Activated CD8-positive, alpha-beta memory T cell treated with anti-CD3 and anti-CD28 coated beads for 4 hours (primary cell): Measurements from ENCODE around the gene HPSE2.
A peak's percentile ranks its signal among the peaks of the same experiment; 100 is the strongest.

Experiments used
- DNase-seq, 2 donors: peaks; one replicate each; pipeline ENCODE4 v3.0.0-alpha.2; 2020; ENCODE audit warnings: low read depth in 2 of 2

Gene HPSE2

DNA sequence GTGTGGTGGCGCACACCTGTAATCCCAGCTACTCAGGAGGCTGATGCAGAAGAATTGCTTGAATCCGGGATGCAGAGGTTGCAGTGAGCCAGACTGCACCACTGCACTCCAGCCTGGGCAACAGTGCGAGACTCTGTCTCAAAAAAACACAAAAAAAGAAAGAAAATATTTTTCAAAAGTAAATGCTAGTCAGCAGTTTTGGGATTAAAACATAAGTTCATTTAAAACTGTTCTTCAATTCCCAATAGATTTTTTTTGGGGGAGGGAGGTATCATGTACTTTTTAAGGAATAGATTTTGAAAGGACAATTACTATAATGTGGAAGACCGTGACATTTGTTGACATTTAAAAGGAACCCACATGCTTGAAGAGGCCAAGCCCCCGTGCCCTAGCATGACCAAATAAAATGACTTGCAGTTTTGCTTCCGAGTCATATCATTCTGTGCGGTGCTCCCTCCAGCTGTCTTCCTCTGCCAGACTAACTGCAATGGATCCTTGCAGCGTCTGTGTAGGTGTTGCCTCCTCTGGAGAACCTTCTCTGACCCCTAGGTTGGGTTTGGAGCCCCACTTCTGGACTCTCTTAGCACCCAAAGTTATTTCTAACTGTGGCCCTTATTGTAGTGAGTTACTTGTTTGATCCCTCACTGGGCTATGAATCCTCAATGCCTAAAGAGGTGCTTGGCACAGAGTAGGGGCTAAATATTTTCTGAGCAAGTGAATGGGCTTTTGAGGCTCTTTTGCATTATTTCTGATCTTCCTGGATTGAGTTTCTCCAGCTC lies 771.5 kb downstream of the HPSE2 start:
- no peak for DNase-seq

DNA sequence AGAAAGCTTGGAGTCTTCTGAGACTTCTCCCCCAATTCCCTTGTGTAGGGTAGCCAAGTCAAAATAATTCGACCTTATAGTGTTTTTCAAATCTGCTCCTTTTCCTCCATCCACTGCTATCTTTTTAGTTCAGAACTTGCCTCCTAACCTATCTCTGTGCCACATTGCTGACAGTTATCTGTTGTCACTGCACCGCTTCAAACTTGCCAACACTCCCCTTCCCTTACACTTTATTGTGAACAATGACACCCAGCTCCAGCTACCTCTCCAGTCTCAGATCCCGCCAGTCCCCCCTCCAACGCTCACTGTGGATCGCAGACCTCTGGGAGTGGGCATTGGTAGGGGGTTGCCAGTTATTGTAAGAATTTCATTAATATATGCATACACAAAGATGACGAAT lies 772.6 kb downstream of the HPSE2 start:
- DNase-seq, result no peak

- no peak for DNase-seq
Observed at GRCh38 chr10:98461500-98461842, 774.2 kb downstream of the HPSE2 start.

DNA sequence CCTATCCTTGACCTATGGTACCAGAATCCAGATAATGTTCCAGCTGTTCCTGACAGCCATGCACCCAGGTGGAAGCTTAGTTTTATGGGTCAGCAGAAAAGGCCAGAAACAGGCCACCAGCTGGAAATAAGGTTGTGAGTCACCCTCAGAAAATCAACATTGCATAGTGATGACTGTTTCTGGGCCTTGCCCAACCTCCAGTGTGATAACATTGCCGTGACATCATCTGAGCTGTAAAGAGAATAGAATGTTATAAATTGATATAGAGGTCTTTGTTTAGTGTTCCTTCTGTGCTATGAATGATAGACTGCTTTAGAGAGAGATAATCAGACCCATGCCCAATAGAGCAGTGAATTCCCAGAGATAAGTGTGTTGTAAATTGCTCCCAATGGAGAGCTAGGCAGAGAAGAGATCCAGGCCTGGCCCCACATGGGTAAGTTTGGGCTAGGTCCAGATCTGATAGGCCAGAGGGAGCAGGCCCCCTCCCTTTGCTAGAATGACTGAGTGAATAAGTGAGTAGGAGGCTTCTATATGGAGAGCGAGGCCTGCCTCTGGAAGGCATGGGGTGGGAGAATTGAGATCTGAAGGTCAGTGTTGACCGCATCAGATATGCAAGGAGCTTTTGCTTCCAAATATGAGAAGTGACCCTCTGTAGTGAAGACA lies 774.7 kb downstream of the HPSE2 start:
- DNase-seq, result no peak

GRCh38 chr10:98458809-98459784 lies 776.6 kb downstream of the HPSE2 start:
- no peak for DNase-seq

DNA sequence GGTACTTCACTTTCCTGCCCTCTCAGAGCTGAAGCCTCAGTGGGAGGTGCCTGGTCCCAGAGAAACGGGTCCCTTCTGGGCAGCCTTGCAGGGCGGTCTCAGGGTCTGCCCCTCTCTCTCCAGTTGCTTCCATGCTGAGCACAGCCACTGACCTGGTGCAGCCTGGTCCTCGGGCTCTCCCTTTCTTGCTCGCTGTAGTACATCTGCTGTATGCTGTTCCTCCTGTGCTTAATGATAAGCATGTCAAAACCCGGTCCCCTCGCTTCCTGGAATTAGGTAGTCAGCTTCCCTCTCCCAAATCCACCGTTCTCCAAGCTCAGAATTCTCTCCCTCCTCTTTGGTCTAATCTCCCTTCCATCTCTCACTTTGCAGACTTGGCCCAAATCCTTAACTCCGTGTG lies 777.9 kb downstream of the HPSE2 start:
- DNase-seq, result no peak

GRCh38 chr10:98456686-98457482 lies 778.8 kb downstream of the HPSE2 start:
- DNase-seq, result no peak

- no peak for DNase-seq
Observed at GRCh38 chr10:98456043-98456570, 779.5 kb downstream of the HPSE2 start.

DNA sequence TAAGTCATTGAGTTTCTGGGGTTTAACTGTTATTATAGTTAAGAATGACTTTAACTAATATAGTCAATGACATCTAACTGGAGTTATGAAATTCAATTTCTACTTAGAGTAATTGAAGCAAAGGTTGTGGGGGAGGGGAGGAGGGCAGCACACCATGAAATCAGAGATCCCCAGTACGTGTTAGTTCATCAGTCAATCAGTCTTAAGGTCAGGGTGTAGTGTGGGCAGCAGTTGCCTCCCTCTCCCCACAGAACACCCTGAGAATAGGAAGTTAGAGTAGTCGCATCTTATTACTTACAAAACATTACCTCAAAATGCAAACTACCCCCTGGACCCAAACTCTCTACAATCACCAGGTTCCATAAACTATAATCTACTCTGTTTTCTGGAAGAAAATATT lies 781.9 kb downstream of the HPSE2 start:
- DNase-seq, result no peak

GRCh38 chr10:98450618-98451017 lies 785.0 kb downstream of the HPSE2 start:
- no peak for DNase-seq

DNA sequence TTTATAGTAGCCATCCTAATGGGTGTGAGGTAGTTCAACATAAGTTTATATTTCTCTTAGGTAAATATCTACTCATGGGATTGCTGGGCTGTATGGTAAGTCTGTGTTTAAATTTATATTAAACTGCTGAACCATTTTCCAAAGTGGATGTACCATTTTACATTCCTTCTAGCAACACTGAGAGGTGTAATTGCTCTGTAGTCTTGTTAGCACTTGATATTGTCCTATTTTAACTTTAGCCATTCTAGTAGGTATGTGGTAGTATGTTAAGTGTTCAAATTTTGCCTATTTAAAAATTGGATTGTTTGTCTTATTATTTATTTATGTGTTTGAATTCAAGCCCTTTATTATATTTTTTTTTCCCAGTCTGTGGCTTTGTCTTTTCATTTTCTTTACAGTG lies 786.4 kb downstream of the HPSE2 start:
- no peak for DNase-seq

DNA sequence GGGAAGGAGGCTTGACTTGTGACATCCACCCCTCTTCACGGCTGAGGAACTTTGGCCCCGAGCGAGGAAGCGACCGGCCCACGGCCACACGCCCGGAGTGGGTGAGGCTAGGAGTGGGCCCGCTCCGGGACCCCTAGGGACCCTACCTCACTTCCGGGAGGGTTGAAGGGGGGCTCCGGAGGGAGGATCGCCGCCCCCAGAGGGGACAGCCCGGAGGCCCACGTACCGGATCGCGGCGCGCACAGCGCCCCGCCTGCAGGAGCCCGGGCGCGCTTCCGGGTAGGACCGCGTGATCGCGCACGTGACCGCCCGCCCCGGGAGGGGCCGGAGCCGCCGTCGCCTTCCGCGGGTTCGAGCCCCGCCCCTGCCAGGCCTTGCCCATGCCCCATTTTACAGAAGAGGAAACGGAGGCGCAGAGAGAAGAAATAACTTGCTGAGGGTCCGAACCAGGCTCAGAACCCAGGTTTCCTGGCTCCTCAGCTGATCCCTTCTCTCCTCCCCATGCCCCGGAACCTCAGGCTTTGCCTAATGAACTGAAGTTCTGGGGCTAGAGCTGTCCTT lies 788.9 kb downstream of the HPSE2 start, which contains the start of gene HPS1:
TSS of gene HPS1 (minus strand) at position 275 of the 561 bp plus-strand sequence. CDS start 3,695 bp downstream, outside the sequence.
- peak; percentile 59 to 70 for DNase-seq

DNA sequence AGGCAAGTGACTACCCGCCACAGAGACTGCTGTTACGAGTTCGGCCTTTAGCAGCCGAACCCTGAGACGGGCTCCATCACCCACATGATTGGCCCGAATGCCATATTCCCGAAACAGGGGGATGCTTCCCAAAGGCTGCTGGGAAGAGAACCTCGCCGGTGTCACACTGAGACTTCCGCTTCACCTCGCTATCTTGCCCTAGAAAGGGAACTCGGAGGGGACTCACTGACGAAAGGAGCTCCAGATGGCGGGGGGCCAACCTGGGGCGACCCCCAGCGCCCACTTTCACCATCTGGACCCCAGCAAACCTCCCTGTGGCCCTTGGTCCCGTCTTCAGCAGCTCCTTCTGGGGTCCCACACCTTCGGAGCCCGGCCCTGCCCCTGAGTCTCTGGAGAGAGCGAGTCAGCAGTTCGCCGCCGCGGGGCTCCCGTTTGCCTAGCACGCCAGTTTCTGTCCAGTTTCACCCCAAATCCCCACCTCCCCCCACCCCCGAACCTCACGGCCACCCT lies 789.4 kb downstream of the HPSE2 start:
- peak in 1 of 2 donors; percentile 3 for DNase-seq

DNA sequence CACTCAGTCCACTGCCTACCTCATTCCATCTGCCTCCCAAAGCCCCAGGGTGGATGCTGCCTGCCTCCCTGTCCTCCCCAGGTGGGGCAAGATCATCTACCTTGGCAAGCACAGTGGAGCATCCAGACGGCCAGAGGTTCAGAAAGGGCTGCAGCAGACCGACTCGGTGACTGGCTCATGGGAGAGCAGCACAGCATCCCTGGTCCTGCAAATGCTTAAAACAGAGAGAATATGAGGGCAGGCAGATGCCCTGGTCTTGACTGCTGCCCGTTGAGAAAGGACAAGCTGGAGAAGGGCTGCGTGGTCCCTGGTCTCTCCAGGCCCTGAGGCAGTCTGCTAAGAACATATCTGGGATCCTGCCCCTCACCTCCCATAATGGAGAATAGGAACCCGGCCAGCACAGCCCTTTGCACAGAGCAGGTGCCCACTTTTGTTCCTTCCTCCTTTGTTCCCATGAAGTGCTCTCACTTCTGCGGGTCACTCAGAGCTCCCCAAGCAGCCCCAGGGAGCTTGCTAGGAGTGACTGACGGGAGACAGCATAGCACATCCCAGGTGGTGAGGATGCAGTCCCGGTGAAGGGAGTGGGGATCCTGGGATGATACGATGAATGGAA lies 790.3 kb downstream of the HPSE2 start:
- DNase-seq, result no peak

- DNase-seq, result no peak
Observed at GRCh38 chr10:98444314-98445006, 791.2 kb downstream of the HPSE2 start.

DNA sequence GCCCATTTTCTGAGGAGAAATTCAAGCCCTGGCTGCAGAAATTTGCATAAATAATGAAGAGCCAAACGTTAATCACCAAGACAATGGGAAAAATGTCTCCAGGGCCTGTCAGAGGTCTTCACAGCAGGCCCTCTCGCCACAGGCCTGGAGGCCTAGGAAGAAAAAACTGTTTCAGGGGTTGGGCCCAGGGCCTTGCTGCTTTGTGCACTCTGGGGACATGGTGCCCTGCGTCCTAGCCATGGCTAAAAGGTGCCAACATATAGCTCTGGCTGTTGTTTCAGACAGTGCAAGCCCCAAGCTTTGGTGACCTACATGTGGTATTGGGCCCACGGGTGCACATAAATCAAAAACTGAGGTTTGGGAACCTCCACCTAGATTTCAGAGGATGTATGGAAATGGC lies 796.9 kb downstream of the HPSE2 start:
- no peak for DNase-seq

DNA sequence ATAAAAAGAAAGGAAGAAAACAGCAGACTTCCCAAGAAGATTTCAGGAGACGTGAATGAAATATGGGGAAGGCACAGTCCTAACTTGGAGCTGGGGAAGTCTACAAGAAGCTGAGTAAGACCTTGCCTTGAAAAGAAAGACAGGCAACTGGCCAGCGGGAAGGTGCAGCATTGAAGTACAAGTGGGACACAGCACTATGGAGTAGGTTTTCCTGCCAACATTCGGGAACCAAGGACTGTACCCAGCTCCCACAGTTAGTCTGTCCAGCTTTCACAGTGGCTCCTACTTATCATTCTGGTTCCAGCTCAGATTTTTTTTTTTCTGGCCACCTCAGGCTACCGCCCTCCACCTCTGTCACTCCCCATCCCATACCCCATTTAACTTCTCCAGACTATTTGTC lies 798.9 kb downstream of the HPSE2 start:
- no peak for DNase-seq

DNA sequence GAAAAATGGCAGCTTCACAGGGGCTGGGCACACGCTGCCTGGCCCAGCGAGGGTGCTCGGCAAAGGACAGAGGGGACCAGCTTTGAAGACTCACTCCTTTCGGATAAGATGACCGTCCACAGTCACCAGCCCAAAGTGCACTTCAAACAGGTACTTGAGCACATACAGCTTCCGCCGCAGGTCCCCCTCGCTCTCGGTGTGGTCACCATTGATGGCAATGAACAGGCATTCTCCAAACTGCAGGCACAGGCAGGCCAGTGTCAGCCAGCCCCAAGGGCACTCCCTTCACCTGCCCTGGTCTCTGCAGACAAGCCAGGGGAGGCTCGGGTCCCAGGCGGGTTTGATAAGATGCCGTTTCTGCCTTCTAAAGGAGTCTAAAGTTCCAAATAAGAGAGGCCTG lies 800.5 kb downstream of the HPSE2 start:
- no peak for DNase-seq

- DNase-seq, result no peak
Observed at GRCh38 chr10:98433881-98434732, 801.5 kb downstream of the HPSE2 start.
